GM10248 (cell line): ENCODE results near the gene MARK2.

ENCODE experiments used
- CTCF ChIA-PET: fragments of 300-600 bp; sonication (Branson Sonifier 250); formaldehyde crosslinking; extraction: SDS; loops from one replicate; lab custom pipeline; 2021; ENCODE audit warnings: antibody characterized with exemption; lab: Yijun Ruan, JAX
- POLR2A ChIA-PET: fragments of 350-650 bp; sonication (Branson Sonifier 250); formaldehyde crosslinking; extraction: SDS; loops from one replicate; lab custom pipeline; 2020; ENCODE audit warnings: antibody characterized with exemption; lab: Yijun Ruan, JAX
- DNase-seq: peaks from one replicate; pipeline ENCODE4 v3.0.0; 2012; ENCODE audit errors: extremely low spot score
- CTCF ChIP-seq: IDR thresholded peaks from 2 replicates; pipeline ENCODE4 v1.5.1; 2012; ENCODE audit warnings: mild to moderate bottlenecking, low read depth; ENCODE audit errors: extremely low read depth, missing control alignments, control extremely low read depth

Gene MARK2

GRCh38 chr11:63920126-63920938 lies 81.4 kb downstream of the MARK2 start:
- TF ChIP-seq CTCF = no peak
- ChIA-PET POLR2A (interaction anchor here (0.6 kb wide), 1 partner anchor 1069 kb away, joined by 4 read pairs; no protein-coding TSS in a partner anchor), CTCF (interaction anchor here (0.7 to 5.0 kb wide), 15 partner anchors 9 to 153 kb away, joined by 3 to 27 read pairs (median 4); partner anchors contain the start of genes NAA40 and ZFTA)
- DNase-seq = no peak

- TF ChIP-seq CTCF = peak; percentile 72
- POLR2A ChIA-PET = interaction anchor here (0.6 kb wide), 1 partner anchor 1069 kb away, joined by 4 read pairs; no protein-coding TSS in a partner anchor
- DNase-seq = peak; percentile 71
- CTCF ChIA-PET = interaction anchor here (0.7 to 5.0 kb wide), 18 partner anchors 9 to 93 kb away, joined by 3 to 27 read pairs (median 3); partner anchors contain the start of gene NAA40
Measured at GRCh38 chr11:63920939-63921417, 82.1 kb downstream of the MARK2 start.

- no peak for DNase-seq
- POLR2A ChIA-PET = no interaction called here
- TF ChIP-seq CTCF = no peak
- CTCF ChIA-PET = interaction anchor here (1.0 to 5.0 kb wide), 3 partner anchors 35 to 443 kb away, joined by 3 to 27 read pairs (median 4); no protein-coding TSS in a partner anchor
Measured at GRCh38 chr11:63922673-63923192, 83.8 kb downstream of the MARK2 start.

- ChIA-PET POLR2A (no interaction called here), CTCF (interaction anchor here (1.0 to 5.0 kb wide), 2 partner anchors 86 to 444 kb away, joined by 3 to 27 read pairs; no protein-coding TSS in a partner anchor)
- DNase-seq = no peak
- TF ChIP-seq CTCF = no peak
Measured at GRCh38 chr11:63923319-63923718, 84.4 kb downstream of the MARK2 start.

- POLR2A ChIA-PET = no interaction called here
- CTCF ChIA-PET = interaction anchor here (0.8 to 1.6 kb wide), 3 partner anchors 9 to 93 kb away, joined by 3 to 14 read pairs (median 4); no protein-coding TSS in a partner anchor
- no peak for TF ChIP-seq CTCF
- no peak for DNase-seq
Measured at GRCh38 chr11:63929616-63930015, 90.7 kb downstream of the MARK2 start.

GRCh38 chr11:63931045-63931444 lies 92.1 kb downstream of the MARK2 start:
- no peak for DNase-seq
- POLR2A ChIA-PET = no interaction called here
- TF ChIP-seq CTCF = no peak
- CTCF ChIA-PET = interaction anchor here (1.2 kb wide), 1 partner anchor 94 kb away, joined by 5 read pairs; no protein-coding TSS in a partner anchor
